GM18508 (cell line): Measurements from ENCODE around the gene ZMIZ1.

Experiments used
- ATAC-seq: cut with Tn5 transposase; IDR thresholded peaks from one replicate; pipeline ENCODE4 v1.9.1; 2021; ENCODE audit warnings: moderate number of reproducible peaks; ENCODE audit not compliant: insufficient read depth, unreplicated experiment

The ZMIZ1 gene

DNA sequence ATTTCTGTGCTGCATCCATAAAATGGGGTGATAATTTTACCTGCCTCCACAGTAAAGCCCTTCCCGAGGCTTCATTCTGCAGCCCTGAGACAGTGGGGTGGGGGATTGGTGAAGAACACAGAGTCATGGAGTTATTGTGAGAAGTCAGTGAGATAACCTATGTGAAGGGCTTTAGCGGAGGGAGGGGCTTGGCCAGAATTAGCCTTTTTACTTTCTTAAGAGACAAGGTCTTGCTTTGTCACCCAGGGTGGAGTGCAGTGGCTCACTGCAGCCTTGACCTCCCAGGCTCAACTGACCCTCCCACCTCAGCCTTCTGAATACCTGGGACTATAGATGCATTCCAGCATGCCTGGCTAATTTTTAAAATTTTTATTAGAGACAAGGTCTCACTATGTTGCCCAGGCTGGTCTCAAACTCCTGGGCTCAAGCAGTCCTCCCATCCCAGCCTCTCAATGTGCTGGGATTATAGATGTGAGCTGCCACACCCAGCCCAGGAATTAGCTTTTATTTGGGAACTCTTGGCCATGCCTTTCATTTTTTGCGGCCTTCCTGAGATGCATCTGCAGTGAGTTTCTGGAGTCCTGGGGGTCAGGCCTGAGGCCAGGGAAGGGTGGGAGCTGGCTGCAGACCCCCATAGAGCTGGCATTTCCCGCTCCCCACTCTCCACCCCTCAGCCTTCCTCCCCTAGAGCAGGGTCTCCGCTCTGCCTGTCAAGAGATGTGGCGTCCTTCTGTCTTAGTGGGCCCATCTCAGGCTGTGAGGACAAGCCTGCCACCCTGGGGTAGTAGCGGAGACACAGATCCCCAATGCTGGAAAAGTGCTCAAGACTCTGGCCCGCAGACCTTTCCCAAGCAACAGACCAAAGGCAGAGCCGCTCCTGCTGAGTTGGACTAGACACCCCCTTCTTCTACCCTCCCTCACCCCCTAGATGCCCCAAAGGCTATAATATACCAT is 77.0 kb downstream of the ZMIZ1 start:
- no peak for ATAC-seq

DNA sequence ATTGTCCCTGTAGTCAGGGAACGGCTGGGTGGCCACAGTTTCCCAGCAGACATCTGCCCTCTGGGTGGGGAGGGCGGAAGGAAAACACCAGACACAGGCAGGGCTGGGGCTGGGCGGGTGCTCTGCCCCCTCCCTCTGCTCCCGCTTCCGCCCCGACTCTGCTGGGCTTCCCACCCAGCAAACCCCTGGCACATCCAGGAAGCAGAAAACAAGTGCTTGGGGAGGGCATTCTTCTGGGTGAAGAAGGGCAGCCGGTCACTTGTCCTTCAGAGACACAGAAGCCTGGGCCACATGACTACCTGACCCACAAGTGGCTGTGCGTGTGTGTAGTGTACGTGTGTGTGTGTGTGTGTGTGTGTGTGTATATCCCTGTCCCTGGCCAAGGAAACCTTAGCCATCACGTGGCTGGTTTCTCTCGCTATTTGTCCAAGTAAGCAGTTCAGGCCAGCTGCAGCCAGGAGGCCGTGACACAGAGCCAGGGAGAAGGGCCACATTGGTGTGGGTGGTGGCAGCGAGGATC is 77.9 kb downstream of the ZMIZ1 start:
- ATAC-seq = no peak

DNA sequence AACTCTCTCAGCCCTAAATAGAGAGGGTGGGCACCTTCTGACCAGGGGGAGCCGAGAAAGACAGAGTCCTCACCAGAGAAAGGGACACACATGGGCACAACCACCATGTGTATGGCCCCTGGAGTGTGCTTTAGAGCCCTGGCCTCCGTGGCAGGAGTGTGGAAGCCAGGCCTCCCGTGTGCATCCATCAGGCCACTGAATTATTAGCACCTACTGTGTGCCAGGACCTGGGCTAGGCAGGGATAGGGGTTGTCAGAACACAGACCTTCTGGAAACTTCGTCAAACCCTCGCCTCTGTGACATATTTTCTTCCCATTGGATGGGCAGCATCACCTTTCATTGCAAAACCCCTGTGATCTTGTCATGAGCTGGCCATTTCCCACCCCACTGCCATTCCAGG is 78.5 kb downstream of the ZMIZ1 start:
- ATAC-seq = no peak

DNA sequence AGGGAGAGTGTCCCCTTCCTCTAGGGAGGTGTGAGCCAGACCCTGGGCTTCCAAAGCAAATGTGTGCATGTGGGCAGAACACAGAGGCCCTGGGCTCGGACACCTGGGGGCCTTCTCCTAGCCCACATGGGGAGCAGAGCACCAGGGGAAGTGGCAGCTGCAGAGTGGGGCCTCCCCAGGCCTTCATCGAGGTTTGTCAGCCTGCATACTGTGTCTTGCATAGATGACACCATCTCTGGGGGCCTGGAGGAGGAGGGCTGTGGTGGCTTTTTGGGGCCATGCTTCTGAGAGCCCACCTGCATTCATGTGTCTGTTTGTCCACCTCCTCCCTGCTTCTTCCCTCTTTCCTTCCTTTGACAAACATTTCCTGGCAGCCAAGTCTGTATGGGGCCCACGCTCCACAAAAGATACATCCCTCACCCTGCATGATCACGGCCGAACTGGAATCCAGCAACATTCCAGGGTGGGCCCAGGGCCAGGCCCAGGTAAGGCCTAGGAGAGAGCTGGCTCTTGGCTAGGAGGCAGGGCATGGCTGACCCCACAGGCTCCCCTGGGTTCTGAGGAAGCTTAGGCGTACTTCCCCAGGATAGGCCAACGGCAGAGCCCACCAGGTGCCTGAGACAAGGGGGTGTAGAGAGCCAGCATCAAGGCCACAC is 79.2 kb downstream of the ZMIZ1 start:
- ATAC-seq = no peak

DNA sequence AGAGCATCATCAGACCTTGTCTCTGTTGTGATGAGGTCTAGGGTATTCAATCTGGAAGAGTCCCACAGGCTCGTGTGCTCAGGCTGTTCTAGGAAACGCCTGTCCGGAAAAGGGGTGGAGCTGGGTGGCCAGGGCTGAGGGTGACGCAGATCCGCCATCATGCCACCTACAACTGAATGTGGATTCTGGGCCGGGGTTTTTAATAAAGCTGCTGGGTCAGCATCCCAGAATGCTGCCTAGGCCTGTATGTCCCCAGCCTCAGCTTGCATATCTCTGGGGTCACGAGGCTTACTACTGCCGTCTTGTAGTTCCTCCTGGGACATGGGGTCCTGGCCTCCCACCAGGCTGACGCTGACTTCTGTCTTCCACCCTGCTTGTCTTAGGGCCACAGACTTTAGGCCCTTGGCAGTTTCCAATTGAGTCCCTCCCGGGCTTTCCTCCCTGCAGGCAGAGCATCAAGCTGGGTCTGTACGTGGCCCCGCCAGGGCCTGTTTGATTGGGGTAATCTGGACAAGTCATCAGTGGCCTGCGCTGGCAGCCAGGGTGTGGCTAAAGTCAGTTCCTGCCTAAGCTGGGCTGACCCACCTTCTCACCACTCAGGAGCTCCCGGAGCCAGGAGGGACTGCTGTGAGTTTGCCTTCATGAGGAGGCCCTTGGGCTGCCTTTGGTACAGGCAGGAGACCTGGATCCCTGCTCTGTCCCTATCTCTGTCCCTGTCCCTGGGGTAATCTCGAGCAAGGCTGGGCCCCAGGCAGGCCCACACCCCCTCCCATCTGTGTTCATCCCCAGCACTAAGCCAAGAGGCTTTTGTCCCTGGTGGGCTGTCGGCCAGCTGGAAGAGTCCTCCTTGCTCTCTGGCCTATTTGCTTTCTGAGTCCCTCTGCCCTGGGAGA is 79.9 kb downstream of the ZMIZ1 start:
- no peak for ATAC-seq

DNA sequence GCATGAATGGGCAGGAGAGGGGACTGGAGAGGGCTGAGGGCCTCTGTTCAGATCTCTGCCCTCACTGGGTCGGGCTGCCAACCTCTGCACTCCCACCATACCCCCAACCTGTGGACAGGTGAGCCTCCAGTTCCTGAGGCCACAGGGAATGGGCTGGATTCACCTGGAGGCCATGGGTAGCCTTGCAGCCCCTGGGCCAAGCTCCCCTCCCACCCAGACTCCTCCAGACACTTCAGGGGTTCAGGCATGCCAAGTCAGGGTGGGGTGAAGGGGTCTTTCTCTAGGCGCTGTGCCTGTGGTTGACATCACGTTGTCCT is 80.5 kb downstream of the ZMIZ1 start:
- no peak for ATAC-seq

DNA sequence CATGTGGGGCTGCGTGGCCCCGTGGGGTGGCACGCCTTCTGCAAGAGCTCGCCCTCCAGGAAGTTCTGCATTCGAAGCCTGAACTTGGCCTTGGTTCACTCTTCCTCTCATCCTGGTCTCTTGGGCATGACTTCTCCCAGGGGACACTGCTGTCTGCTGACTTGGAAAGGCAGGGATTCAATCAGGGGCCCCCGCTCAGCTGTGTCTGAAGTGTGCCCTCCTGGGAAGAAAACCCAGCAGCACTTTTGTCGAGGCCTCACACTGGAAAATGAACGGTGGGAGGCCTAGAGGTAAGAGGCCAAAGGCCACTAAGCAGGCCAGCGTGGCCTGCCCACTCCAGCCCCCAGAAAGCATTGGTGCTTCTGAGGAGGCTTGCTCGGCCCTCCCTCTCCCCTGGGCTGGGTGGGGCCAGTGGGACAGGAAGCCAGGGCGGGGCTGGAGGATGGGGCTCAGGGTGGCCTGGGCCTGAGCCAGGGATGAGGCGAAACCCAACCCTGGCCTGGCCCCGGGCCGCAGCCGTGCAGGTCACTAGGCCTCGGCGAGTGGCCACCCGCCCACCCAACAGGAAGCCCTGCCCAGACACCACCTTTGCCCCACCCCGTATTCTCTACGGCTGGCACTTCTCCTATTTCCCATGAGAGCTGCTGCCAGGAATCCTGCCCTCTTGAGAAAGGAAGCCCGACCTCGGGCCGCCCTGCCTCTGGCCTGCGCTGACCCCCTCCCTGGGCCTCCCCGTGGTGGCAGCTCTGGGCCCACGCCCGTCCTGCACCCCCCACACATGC is 81.1 kb downstream of the ZMIZ1 start:
- ATAC-seq = no peak

DNA sequence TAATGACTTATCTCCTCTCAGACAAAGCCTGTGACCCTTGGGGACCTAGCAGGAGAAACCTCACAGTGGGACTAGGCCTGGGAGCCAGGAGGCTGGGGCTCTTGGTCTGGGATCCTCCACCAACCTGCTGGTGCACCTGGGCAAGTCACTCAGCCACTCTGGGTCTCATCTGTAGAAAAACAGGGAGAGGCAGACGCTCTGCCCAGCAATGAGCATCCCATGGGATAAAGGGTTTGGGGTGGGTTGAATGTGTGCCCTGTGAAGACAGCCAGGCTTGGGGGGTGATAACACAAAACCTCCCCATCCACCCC is 81.6 kb downstream of the ZMIZ1 start:
- no peak for ATAC-seq

DNA sequence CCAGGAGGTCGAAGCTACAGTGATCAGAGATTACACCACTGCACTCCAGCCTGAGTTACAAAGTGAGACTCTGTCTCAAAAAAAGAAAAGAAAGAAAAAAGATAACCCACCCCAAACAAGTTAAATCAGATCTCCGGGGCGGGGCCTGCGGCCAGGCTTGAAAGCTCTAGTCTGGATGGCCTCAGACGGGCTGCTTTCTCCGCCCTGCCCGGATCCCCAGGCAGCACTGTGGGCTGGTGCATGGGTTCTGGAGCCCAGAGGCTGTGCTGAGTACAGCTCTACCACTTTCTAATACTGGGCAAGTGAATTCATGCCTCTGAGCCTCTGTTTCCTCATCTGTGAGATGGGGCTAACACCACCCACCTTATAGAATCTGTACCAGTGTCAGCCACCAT is 83.7 kb downstream of the ZMIZ1 start:
- no peak for ATAC-seq

DNA sequence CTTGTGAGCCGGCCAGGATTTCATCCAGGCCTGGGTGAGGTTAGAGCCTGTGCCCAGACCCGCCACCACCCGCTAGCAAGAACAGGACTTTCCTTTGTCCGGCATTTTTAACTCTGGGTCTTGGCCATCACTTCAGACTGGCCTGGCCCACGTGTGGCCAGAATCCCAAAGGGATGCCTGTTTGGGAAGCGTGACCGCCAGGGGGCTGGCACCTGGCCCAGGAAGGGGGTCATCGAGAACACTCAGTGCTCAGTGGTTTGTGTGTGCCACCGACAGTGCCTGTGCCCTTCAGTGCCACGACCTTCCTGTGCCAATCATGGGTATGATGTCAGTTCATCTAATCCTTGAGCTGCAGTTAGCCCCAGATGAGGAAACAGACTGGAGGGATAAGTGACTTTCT is 85.0 kb downstream of the ZMIZ1 start:
- no peak for ATAC-seq

DNA sequence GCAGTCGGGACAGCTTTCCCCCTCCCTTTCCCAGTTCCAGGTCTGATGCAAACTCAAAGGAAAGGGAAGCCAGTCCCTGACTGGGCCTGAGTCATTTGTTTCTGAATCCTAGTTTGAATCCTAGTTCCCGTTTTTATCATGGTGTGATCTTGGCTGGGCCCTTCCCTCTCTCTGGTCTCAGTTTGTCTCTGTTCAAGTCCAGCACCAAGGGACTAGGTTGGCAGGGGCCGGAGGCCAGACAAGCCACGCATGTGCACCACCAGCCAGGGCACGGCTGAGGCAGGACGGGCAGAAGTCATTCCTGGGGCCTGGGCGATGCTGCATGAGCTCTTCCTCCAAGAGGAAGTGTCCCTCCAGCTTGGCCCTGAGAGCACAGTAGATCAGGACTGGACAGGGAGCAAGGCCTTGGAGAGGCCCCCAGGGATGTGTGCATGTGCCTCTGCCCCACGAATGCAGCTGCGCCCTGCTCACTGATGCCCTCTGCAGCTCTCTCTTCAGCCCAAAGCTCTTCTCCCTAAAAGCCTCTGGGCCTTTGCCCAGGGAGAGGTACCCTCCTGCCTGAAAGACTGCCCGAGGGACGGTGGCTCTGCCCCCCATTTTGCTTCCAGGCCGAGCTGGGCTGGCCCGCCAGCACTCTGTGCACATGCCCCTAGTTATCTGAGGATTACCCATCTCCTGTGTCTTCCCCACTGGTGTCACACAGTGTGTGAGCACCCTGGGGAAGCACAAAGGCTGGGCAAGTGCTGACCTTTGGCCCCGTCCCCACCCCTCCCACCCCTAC is 86.7 kb downstream of the ZMIZ1 start:
- no peak for ATAC-seq

DNA sequence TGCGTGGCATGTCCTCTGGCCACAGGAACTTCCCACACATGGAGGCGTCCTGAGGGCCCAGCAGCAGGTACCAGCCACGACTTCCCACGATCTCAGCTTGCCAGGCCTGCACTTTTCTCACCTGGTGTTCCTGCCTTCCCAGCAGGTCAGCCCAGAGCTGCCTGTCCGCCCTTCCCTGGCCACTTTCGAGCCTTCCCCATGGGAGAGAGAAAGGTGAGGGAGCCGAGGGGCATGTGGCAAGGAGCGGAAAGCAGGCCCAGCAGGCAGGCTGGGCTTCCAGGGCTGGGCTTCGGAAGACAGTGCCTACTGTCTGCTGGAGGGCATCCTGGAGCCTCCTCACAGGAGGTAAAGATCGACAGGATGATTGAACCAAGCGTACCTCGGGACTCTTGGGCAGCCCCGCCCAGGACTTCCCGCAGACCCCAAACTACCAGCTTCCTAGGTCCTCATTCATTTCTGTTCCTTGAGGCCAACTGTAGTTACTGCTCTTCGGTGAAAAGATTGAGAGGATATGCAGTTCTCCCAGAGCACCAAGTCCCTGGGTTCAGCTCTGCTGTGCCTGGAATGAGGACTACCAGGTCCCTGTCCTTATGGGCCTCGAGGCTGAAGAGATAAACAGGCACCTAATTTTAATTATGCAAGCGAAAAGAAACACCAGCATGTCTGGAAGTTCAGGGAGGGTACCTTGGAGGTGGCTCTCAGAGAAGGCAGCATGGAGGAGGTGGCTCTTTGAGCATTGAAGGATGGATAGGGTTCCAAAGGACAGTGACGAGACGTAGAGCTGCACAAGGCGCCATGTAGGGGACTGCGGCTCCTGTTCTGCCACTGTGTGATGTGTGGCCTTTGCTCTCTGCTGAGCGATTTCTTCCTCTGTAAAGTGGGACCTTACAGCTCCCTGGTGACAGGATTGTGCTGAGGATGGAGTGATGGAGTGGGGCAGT is 87.8 kb downstream of the ZMIZ1 start:
- ATAC-seq = no peak

DNA sequence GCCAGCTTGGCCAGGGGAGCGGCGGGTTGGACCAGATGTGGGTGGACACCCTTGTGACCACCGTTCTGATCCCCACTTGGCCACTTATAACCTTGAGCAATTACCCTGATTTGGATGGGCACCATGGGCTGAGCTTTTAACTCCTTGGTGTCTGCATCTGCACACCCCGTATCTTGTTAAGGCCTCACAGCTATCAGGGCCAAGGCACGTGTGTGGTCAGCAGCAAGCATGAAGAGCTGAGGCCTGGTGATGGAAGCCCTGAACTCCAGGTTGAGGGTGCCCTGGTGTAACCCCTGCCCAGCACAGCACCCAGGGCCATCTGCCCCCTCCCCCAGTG is 89.2 kb downstream of the ZMIZ1 start:
- no peak for ATAC-seq

DNA sequence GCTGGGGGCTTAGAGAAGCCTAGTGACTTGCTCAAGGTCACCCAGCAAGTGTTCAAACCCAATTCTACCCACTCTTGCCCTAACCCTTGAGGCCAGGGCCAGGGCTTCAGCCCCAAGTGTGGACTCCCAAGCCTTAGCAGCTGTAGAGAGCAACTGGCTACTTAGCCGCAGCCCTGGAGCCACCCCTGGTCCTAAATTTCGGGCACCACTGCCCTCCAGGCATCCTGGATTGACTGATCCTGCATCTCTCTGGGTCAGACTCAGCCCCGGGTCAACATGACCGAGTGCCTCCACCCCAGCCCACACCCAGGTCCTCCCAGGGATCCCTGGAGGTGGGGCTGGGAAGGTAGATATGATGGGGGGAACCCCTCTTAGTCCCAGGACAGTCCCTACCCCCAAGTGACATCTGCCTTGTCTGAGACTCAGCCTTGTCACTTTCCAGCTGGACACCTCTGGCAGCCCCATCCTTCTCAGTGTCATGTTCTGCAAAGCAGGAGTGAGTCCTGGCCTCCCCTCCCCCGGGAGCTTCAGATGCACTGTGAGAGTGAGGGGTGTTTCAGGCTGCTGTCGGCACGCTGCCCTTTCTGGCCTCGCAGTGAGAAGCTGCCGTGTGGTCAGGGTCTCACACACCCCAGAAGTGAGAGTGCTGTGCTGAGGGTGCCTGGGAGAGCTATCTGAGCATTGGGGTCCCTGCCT is 89.8 kb downstream of the ZMIZ1 start:
- ATAC-seq = no peak

DNA sequence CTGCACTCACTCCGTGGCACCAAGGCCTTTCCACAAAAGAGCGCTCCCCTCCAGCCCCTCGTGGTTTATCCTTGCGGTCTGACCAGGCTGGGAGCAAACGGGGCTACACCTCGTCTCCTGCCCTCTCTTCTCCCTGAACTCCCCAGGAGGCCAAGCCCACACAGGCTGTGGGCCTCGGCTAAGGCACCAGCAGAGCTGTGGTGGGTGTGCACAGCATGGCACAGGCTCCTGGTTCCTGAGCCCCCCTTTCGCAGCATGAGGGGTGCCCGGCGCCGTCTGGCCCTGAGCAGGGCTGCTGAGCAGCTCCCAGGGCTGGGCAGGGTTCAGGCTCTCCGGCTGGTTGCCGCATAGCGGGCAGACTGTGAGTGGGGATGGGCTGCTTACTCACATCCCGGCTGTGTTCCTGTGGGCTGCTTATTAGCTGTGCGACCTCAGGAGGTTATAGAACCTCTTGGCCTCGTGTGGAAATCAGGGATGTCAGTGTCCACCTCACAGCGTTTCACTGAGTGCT is 90.4 kb downstream of the ZMIZ1 start:
- no peak for ATAC-seq

DNA sequence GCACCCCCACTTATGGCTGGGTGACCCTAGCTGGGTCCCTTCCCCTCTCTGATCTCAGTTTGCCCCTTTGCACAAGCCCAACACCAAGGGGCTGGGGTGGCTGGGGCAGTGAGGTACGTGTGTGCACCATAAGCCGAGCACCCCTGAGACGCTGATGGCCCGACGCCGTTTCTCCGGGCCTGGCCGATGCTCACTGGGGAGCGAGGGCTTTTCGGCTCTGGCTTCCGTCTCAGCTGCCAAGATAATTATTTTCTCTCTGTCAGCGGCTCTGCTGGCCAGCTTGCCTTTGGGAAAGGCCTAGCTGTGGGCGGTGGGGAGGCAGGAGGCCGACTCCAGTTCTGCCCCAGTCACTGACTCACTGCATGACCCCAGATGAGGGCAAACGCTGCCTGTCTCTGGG is 91.0 kb downstream of the ZMIZ1 start:
- ATAC-seq = no peak

DNA sequence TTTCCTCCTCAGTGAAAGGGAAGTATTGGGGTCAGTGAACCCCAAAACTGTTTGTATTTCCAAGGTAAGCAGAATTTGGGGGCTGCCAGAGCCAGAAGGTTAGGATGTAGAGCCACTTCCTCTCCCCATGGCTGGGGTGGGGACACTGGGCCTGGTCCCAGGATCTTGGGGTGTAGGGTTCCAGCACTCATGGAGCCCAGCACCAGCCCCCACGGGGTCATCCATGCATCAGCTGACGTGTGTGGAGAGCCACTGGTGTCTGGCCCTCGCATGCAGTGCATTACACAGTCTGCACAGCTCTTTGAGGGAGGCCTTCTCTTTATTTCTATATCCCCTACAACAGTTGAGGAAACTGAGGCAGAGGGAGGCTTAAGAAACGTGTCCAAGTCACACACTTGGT is 91.4 kb downstream of the ZMIZ1 start:
- ATAC-seq = no peak

DNA sequence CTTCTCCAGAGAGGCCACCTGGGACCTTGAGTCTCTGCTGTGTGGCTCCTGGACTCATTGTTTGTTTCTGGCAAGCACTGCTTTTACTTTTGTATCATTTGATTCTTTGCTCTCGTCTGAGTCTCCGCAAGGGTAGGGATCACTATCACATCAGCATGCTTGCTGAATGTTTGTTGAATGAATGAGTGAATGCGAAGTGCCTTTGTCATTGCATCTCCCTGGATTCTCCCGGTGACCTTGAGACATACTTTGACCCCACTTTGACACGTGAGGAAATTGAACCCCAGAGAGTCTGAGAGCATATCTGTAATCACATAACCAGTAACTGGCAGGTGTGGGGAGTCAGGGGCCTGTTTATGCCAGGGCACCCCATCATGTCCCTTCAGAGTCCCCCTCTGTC is 92.8 kb downstream of the ZMIZ1 start:
- ATAC-seq = no peak
